IPS-20b (cell line): ENCODE results near the gene LIMA1.
"Not testable (repeated sequence)": the region's sequence is repeated elsewhere in the genome, so short reads cannot be mapped to it uniquely, and the experiment has no call there.

ENCODE experiments used
- H3K27ac ChIP-seq: one replicate; pipeline ENCODE4 v1.5.1; 2013; ENCODE audit warnings: low read length
- H3K27me3 ChIP-seq: 2 replicates; pipeline ENCODE4 v1.6.1; 2013; ENCODE audit warnings: mild to moderate bottlenecking, low read length, inconsistent platforms; ENCODE audit not compliant: insufficient read depth
- H3K36me3 ChIP-seq: 2 replicates; pipeline ENCODE4 v1.6.1; 2013; ENCODE audit warnings: low read depth, mild to moderate bottlenecking, inconsistent platforms, low read length, moderate library complexity; ENCODE audit not compliant: insufficient read depth
- H3K4me1 ChIP-seq: 2 replicates; pipeline ENCODE4 v1.6.1; 2013; ENCODE audit warnings: mild to moderate bottlenecking, control low read depth, inconsistent platforms, low read length, moderate library complexity; ENCODE audit not compliant: insufficient read depth
- H3K4me3 ChIP-seq: 2 replicates; pipeline ENCODE4 v1.5.1; 2013; ENCODE audit warnings: mild to moderate bottlenecking, low read length, inconsistent platforms
- H3K9ac ChIP-seq: 2 replicates; pipeline ENCODE4 v1.6.1; 2013; ENCODE audit warnings: low read depth, mild to moderate bottlenecking, inconsistent platforms, low read length, moderate library complexity
- H3K9me3 ChIP-seq: 2 replicates; pipeline ENCODE4 v1.6.1; 2013; ENCODE audit warnings: mild to moderate bottlenecking, low read depth, low read length, inconsistent platforms; ENCODE audit not compliant: insufficient read depth

LIMA1 gene

GRCh38 chr12:50222275-50222783 is 61.0 kb downstream of the LIMA1 start:
- Histone ChIP-seq H3K4me1 (peaks cover 9% of the 10 kb centered on the region; the same call in 1 of the 2 replicates), H3K9ac (peak overlapping the region; percentile 89; the same call in 1 of the 2 replicates), H3K36me3 (no peaks in the 10 kb centered on the region; the same call in 1 of the 2 replicates), H3K4me3 (peak overlapping the region; percentile 78), H3K27me3 (no peaks in the 10 kb centered on the region), H3K27ac (peak overlapping the region; percentile 32), H3K9me3 (no peaks in the 10 kb centered on the region)

GRCh38 chr12:50221228-50222008 is 61.9 kb downstream of the LIMA1 start:
- Histone ChIP-seq H3K9ac (peak overlapping the region; percentile 89), H3K9me3 (no peaks in the 10 kb centered on the region), H3K27ac (peak overlapping the region; percentile 32), H3K4me1 (peaks cover 9% of the 10 kb centered on the region; the same call in 1 of the 2 replicates), H3K27me3 (no peaks in the 10 kb centered on the region), H3K4me3 (peak overlapping the region; percentile 78), H3K36me3 (no peaks in the 10 kb centered on the region; the same call in 1 of the 2 replicates)

GRCh38 chr12:50220363-50220995 is 62.8 kb downstream of the LIMA1 start:
- Histone ChIP-seq H3K9ac (peak overlapping the region; percentile 89), H3K36me3 (no peaks in the 10 kb centered on the region; the same call in 1 of the 2 replicates), H3K9me3 (no peaks in the 10 kb centered on the region), H3K27ac (no peak overlapping the region), H3K4me1 (peaks cover 9% of the 10 kb centered on the region; the same call in 1 of the 2 replicates), H3K27me3 (no peaks in the 10 kb centered on the region), H3K4me3 (peak overlapping the region; percentile 78)

- no peaks in the 10 kb centered on the region for H3K9me3 ChIP-seq
- no peaks in the 10 kb centered on the region; the same call in 1 of the 2 replicates for H3K36me3 ChIP-seq
- H3K27me3 ChIP-seq, result no peaks in the 10 kb centered on the region
- H3K4me3 ChIP-seq, result peak overlapping the region; percentile 35; the same call in 1 of the 2 replicates
- H3K27ac ChIP-seq, result no peak overlapping the region
- peaks cover 9% of the 10 kb centered on the region; the same call in 1 of the 2 replicates for H3K4me1 ChIP-seq
- H3K9ac ChIP-seq, result no peak overlapping the region
These were observed 63.8 kb downstream of the LIMA1 start for GRCh38 chr12:50219544-50219943.

- H3K4me3 ChIP-seq, H3K27ac ChIP-seq, H3K36me3 ChIP-seq, H3K9ac ChIP-seq, H3K9me3 ChIP-seq, H3K27me3 ChIP-seq, H3K4me1 ChIP-seq: not testable (repeated sequence)
These were observed 64.3 kb downstream of the LIMA1 start for GRCh38 chr12:50219001-50219400.

GRCh38 chr12:50218386-50218785 is 64.9 kb downstream of the LIMA1 start:
- Histone ChIP-seq H3K27me3 (no peaks in the 10 kb centered on the region), H3K4me3 (no peak overlapping the region), H3K9ac (no peak overlapping the region), H3K4me1 (peaks cover 9% of the 10 kb centered on the region; the same call in 1 of the 2 replicates), H3K27ac (no peak overlapping the region), H3K9me3 (no peaks in the 10 kb centered on the region), H3K36me3 (no peaks in the 10 kb centered on the region; the same call in 1 of the 2 replicates)

GRCh38 chr12:50217202-50217601 is 66.1 kb downstream of the LIMA1 start:
- Histone ChIP-seq H3K9me3 (no peaks in the 10 kb centered on the region), H3K36me3 (no peaks in the 10 kb centered on the region; the same call in 1 of the 2 replicates), H3K27me3 (no peaks in the 10 kb centered on the region), H3K27ac (no peak overlapping the region), H3K4me3 (no peak overlapping the region), H3K4me1 (0 out of 2 replicates have a peak, but pooled peaks cover 5% of the 10 kb centered on the region), H3K9ac (no peak overlapping the region)

GRCh38 chr12:50215033-50215432 is 68.3 kb downstream of the LIMA1 start:
- no peak overlapping the region for H3K4me3 ChIP-seq
- no peak overlapping the region for H3K27ac ChIP-seq
- no peaks in the 10 kb centered on the region for H3K27me3 ChIP-seq
- no peak overlapping the region for H3K9ac ChIP-seq
- no peaks in the 10 kb centered on the region for H3K4me1 ChIP-seq
- H3K9me3 ChIP-seq, result no peaks in the 10 kb centered on the region
- H3K36me3 ChIP-seq, result no peaks in the 10 kb centered on the region; the same call in 1 of the 2 replicates

GRCh38 chr12:50214018-50214417 is 69.3 kb downstream of the LIMA1 start:
- H3K27me3 ChIP-seq, result no peaks in the 10 kb centered on the region
- no peaks in the 10 kb centered on the region for H3K9me3 ChIP-seq
- H3K4me1 ChIP-seq, result no peaks in the 10 kb centered on the region
- no peak overlapping the region for H3K4me3 ChIP-seq
- H3K9ac ChIP-seq, result no peak overlapping the region
- H3K27ac ChIP-seq, result no peak overlapping the region
- no peaks in the 10 kb centered on the region; the same call in 1 of the 2 replicates for H3K36me3 ChIP-seq

- no peak overlapping the region for H3K27ac ChIP-seq
- H3K4me1 ChIP-seq, result no peaks in the 10 kb centered on the region
- H3K36me3 ChIP-seq, result no peaks in the 10 kb centered on the region; the same call in 1 of the 2 replicates
- no peak overlapping the region for H3K4me3 ChIP-seq
- no peaks in the 10 kb centered on the region for H3K9me3 ChIP-seq
- no peaks in the 10 kb centered on the region for H3K27me3 ChIP-seq
- no peak overlapping the region for H3K9ac ChIP-seq
These were observed 69.9 kb downstream of the LIMA1 start for GRCh38 chr12:50213439-50213838.

- Histone ChIP-seq H3K9ac (no peak overlapping the region), H3K27me3 (no peaks in the 10 kb centered on the region), H3K4me3 (no peak overlapping the region), H3K36me3 (no peaks in the 10 kb centered on the region), H3K4me1 (no peaks in the 10 kb centered on the region), H3K9me3 (no peaks in the 10 kb centered on the region), H3K27ac (no peak overlapping the region)
These were observed 71.3 kb downstream of the LIMA1 start for GRCh38 chr12:50212071-50212467.
